Measurements from ENCODE around the gene ENOX2.

Gene ENOX2

DNA sequence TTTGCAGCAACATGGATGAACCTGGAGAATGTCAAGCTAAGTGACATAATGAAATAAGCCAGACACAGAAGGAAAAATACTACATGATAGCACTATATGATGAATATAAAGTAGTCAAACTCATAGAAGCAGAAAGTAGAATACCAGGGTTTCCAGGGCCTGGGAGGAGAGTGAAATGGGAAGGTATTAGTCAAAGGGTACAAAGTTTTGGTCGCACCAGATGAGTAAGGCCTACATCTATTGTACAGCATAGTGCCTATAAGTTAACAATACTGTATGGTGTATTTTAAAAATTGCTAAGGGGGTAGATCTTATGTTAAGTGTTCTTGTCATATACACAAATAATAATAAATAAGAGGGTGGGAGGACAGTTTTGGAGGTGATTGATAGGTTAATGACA lies 41.5 kb downstream of the ENOX2 start:
- Mint-ChIP-seq H3K27me3 (ENCODE audit: low read depth) (no peaks in the 10 kb centered on the region), H3K4me3 (no peak overlapping the region), H3K9me3 (no peaks in the 10 kb centered on the region), H3K4me1 (ENCODE audit: low read depth) (peaks cover 6% of the 10 kb centered on the region), H3K36me3 (ENCODE audit: low read depth) (peaks cover 2% of the 10 kb centered on the region), H3K27ac (no peak overlapping the region)

DNA sequence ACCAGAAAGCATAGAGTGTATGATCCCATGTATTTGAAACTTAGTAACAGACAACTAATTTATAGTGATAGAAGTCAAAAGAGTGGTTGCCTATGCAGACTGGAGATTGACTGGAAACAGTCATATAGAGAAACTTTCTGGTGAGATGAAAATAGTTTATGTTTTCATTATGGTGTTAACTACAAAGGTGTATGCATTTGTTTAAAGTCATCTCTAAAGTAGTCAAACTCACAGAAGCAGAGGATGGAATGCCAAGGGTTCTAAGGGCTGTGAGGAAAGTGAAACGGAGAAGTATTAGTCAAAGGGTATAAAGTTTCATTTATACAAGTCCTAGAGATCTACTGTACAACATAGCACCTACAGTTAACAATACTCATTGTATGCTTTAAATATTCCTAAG lies 45.8 kb downstream of the ENOX2 start:
- Mint-ChIP-seq H3K9me3 (peaks cover 4% of the 10 kb centered on the region), H3K4me1 (ENCODE audit: low read depth) (peaks cover 6% of the 10 kb centered on the region), H3K4me3 (no peak overlapping the region), H3K36me3 (ENCODE audit: low read depth) (peaks cover 5% of the 10 kb centered on the region), H3K27me3 (ENCODE audit: low read depth) (no peaks in the 10 kb centered on the region), H3K27ac (no peak overlapping the region)

DNA sequence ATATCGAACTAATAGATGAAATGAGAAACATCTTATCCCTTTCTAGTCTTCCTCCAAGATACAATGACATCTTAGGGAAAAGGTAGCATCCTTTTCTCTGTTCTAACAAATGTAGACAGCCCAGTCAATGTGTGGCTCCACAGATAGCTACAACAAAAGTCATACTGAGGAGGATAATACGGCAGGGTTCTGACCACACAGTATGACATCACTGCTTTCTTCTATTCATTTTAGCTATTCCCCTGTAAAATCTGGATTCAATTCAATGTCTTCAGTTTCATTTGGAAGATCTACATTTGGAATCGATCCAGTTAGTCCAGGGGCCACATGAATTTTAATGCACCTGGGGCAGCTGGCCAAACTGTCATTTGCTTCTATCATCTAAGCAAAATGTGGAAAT lies 51.4 kb downstream of the ENOX2 start:
- H3K27me3 Mint-ChIP-seq (ENCODE audit: low read depth) = no peaks in the 10 kb centered on the region
- H3K4me3 Mint-ChIP-seq = no peak overlapping the region
- peaks cover 10% of the 10 kb centered on the region for H3K4me1 Mint-ChIP-seq (ENCODE audit: low read depth)
- H3K9me3 Mint-ChIP-seq = peaks cover 4% of the 10 kb centered on the region
- H3K36me3 Mint-ChIP-seq (ENCODE audit: low read depth) = peaks cover 4% of the 10 kb centered on the region
- H3K27ac Mint-ChIP-seq = no peak overlapping the region

DNA sequence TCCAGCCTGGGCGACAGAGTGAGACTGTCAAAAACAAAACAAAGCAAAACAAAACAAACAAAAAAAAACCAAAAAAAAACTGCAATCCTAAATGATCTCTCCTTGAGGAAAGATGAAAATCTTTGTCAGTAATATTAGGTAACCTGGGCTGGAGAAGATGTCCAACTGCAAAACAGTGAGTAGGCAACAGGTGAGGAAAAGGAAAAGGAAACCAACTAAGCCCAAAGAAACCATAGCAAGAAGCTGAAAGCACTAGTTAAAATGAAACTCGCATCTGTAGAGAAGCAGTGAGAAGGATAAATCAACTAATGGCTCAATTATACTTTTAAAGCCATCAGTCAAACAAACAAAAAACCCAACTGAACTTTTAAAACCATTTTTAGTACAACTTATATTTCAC lies 54.2 kb downstream of the ENOX2 start:
- Mint-ChIP-seq H3K4me3 (no peak overlapping the region), H3K4me1 (ENCODE audit: low read depth) (peaks cover 12% of the 10 kb centered on the region), H3K36me3 (ENCODE audit: low read depth) (peaks cover 2% of the 10 kb centered on the region), H3K27me3 (ENCODE audit: low read depth) (no peaks in the 10 kb centered on the region), H3K27ac (no peak overlapping the region), H3K9me3 (no peaks in the 10 kb centered on the region)

DNA sequence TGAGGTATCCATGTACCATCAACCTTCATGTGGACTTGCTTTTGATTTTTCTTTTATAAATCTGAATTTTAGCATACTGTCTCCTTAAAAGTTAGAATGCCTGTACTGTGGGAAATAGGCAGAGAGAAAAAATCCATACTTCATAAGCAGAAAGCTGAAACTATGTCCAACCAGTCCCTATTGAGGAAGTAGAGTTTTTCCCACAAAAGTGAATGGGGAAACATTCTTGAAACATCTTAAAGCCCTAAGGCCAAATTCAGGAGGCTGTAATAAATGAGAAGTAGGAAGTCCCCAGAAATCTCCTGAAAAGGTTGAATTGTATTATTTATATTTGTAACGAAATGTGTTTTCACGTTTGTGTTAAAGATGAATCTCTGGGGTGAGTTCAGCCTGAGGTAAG lies 56.3 kb downstream of the ENOX2 start:
- Mint-ChIP-seq H3K27me3 (ENCODE audit: low read depth) (no peaks in the 10 kb centered on the region), H3K36me3 (ENCODE audit: low read depth) (no peaks in the 10 kb centered on the region), H3K4me3 (no peak overlapping the region), H3K4me1 (ENCODE audit: low read depth) (peaks cover 12% of the 10 kb centered on the region), H3K27ac (no peak overlapping the region), H3K9me3 (no peaks in the 10 kb centered on the region)

DNA sequence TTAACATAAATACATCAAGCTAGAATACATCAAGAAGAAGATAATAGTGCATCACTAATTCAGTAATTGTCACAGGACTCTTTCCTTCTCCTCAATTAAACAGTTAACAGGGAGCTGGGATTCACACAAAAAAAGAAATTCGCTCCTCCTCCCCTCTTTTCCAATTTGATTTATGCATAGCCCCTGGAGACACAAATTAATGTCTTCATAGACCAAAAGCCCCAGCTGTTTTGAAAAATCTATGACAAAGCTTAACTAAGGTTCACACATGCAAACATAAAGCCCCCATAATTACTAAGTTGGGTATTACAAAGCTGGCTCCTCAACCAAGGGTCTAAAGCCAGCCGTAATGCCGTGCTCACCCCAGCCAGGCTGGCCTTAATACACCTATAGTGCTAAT lies 61.2 kb downstream of the ENOX2 start:
- Mint-ChIP-seq H3K27me3 (ENCODE audit: low read depth) (no peaks in the 10 kb centered on the region), H3K4me3 (no peak overlapping the region), H3K9me3 (no peaks in the 10 kb centered on the region), H3K4me1 (ENCODE audit: low read depth) (peaks cover 1% of the 10 kb centered on the region), H3K36me3 (ENCODE audit: low read depth) (no peaks in the 10 kb centered on the region), H3K27ac (no peak overlapping the region)

DNA sequence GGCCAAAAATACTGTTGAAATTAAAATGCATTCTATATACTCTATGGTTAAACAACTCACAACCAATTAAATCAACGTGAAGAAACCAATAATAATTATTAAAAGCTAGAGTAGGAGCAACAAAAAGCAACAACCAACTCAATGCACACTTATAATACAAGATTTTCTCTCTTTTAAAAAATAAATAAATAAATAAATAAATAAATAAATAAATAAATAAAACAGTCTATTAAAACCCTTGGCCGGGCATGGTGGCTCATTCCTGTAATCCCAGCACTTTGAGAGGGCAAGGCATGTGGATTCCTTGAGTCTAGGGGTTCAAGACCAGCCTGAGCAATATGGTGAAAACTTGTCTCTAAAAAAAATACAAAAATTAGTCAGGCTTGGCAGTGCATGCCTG lies 62.7 kb downstream of the ENOX2 start:
- Mint-ChIP-seq H3K27ac (no peak overlapping the region), H3K36me3 (ENCODE audit: low read depth) (no peaks in the 10 kb centered on the region), H3K4me1 (ENCODE audit: low read depth) (peaks cover 1% of the 10 kb centered on the region), H3K4me3 (no peak overlapping the region), H3K9me3 (no peaks in the 10 kb centered on the region), H3K27me3 (ENCODE audit: low read depth) (no peaks in the 10 kb centered on the region)

DNA sequence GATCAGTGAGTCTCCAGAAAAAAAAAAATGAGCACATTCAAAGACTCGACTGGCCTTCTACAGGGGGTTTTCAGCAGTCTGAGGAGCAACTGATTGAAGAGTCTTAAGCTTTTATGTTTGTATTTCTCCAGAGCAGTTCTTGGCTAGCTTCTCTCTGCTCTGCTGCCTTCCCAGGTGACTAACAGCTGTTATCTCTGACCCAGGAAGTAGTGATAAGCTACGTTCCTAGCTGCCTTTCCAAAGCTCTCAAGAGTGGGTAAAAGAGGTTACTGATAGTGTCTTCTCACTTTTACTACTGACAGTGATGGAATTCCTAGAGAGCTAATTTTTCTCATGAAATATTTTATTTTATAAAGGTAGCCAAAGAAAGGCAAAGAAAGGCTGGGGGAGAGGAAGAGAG lies 66.6 kb downstream of the ENOX2 start:
- Mint-ChIP-seq H3K27me3 (ENCODE audit: low read depth) (no peaks in the 10 kb centered on the region), H3K27ac (no peak overlapping the region), H3K4me1 (ENCODE audit: low read depth) (no peaks in the 10 kb centered on the region), H3K9me3 (no peaks in the 10 kb centered on the region), H3K36me3 (ENCODE audit: low read depth) (no peaks in the 10 kb centered on the region), H3K4me3 (no peak overlapping the region)

DNA sequence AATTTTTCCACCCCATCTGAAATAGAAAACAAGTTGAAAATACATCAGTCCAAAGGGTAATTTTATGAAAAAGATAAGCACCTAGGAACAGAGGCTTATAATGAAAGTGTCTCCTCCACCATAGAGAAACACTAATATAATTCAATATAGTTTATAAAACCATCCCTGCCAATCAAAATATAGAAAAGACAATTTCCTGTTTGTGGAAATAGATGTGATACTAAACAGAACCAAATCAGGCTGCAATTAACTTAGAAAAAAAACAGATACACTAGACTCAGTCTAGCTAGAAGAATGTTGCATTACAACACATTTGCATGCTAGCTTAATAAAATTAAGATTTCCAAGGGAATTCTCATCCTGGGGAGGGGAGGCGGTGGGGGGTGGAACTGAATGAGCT lies 68.2 kb downstream of the ENOX2 start:
- Mint-ChIP-seq H3K9me3 (no peaks in the 10 kb centered on the region), H3K4me1 (ENCODE audit: low read depth) (no peaks in the 10 kb centered on the region), H3K36me3 (ENCODE audit: low read depth) (no peaks in the 10 kb centered on the region), H3K27me3 (ENCODE audit: low read depth) (no peaks in the 10 kb centered on the region), H3K4me3 (no peak overlapping the region), H3K27ac (no peak overlapping the region)

DNA sequence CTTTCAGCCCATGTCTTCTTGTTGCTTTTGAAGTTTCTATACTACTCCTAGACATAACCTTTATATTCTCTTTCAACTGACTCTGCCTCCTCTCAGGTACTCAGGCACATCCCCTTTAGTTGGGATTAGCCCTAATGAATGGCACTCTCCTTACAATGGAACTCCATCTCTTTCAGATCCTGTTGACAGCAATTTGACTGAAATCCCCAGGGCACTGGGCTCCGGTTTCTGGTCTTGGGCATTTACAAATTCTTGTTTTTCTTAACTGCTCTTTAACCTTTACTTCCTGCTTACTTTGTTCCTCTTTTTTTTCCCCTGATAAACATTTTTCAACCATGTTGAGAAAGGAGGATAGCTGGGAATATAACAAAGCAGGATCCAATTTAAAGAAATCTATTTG lies 68.9 kb downstream of the ENOX2 start:
- Mint-ChIP-seq H3K27ac (no peak overlapping the region), H3K4me1 (ENCODE audit: low read depth) (no peaks in the 10 kb centered on the region), H3K4me3 (no peak overlapping the region), H3K9me3 (no peaks in the 10 kb centered on the region), H3K27me3 (ENCODE audit: low read depth) (no peaks in the 10 kb centered on the region), H3K36me3 (ENCODE audit: low read depth) (no peaks in the 10 kb centered on the region)

DNA sequence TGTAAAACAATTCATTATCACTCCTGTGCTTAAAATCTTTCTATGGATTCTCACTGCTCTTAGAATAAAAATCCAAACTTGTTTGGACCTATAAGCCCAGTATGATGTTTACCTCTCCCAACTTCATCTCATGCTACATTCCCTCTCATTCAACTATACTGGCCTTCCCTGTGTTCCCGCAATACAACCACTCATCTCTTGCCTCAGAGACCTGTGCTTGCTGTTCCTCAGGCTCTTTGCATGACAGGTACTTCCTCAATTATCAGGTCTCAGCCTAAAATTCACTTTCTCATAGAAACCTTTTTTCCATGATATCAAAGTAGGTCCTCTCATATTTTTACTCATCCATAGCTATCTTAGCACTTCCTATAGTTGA lies 71.7 kb downstream of the ENOX2 start:
- no peaks in the 10 kb centered on the region for H3K27me3 Mint-ChIP-seq (ENCODE audit: low read depth)
- no peak overlapping the region for H3K4me3 Mint-ChIP-seq
- no peaks in the 10 kb centered on the region for H3K4me1 Mint-ChIP-seq (ENCODE audit: low read depth)
- H3K36me3 Mint-ChIP-seq (ENCODE audit: low read depth) = no peaks in the 10 kb centered on the region
- no peaks in the 10 kb centered on the region for H3K9me3 Mint-ChIP-seq
- H3K27ac Mint-ChIP-seq = no peak overlapping the region

DNA sequence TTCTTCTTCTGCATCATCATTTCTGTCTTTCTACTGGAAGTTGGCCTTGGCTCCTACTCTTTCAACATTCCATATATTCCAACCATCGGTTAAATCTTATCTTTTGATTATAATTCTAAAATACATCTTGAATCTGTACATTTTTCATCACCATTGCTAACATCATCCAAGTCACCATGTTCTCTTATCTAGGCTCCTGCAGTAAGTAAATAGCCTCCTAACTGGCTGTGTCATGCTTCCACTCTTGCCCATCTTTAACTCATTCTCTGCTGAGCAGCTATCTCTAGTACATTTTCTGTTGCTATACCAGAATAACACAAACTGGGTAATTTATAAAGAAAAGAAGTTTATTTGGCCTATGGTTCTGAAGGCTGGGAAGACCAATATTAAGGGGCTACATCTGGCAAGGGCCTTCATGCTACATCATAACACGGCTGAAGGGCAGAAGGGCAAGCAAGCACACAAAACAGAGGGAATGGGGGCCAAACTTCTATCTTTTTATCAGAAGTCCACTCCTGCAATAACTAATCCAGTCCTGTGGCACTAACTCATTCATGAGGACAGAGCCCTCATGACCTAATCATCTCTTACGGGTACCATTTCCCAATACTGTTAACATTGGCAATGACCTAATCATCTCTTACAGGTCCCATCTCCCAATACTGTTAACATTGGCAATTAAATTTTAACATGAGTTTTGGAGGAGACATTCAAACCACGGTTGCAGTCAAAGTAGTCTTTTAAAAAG lies 72.2 kb downstream of the ENOX2 start:
- H3K36me3 Mint-ChIP-seq (ENCODE audit: low read depth) = no peaks in the 10 kb centered on the region
- no peaks in the 10 kb centered on the region for H3K27me3 Mint-ChIP-seq (ENCODE audit: low read depth)
- H3K27ac Mint-ChIP-seq = no peak overlapping the region
- H3K4me3 Mint-ChIP-seq = no peak overlapping the region
- H3K4me1 Mint-ChIP-seq (ENCODE audit: low read depth) = no peaks in the 10 kb centered on the region
- H3K9me3 Mint-ChIP-seq = no peaks in the 10 kb centered on the region

DNA sequence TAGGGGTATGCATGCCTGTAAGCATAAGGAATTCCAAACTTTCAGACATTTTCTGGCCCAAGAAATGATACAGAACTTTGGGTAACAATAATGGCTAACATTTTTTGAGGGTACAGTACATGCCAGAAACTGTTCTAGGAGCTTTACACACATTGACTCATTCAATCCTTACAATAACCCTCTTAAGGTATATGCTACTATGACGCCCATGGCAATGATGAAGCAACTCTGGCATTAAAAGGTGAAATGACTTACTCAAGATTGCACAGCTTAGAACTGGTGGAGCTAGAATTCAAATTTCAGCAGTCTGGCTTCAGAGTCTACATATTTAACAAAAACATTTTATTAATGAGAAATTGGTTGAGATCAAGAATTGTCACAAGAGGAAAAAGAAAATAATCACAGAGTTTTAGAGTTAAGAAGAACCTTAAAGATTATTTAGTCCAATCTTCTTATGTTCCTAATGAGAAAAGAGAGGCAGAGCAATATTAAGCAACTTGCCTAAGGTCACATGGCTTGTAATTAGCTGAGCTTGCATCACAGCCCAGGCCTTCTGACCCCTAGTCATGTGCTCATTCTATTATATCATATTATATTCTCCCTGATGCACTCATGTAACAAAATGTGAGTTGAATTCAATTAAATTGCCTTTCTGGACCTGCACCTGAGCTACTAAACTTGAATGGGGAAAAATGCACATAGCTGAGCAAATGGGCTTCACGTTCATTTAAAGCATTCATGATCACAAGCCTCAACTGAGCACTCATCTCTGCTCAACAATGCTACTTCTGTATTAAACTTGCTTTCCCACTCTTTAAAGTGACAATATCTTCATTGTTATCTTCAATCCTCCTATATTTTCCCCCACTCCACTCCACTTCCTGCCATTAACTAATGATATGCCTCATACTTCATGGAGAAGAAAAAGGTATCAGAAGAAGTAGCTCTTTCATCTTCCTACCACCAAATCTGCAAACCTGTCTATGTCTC lies 73.2 kb downstream of the ENOX2 start:
- Mint-ChIP-seq H3K4me1 (ENCODE audit: low read depth) (no peaks in the 10 kb centered on the region), H3K4me3 (no peak overlapping the region), H3K9me3 (no peaks in the 10 kb centered on the region), H3K36me3 (ENCODE audit: low read depth) (no peaks in the 10 kb centered on the region), H3K27me3 (ENCODE audit: low read depth) (no peaks in the 10 kb centered on the region), H3K27ac (no peak overlapping the region)

DNA sequence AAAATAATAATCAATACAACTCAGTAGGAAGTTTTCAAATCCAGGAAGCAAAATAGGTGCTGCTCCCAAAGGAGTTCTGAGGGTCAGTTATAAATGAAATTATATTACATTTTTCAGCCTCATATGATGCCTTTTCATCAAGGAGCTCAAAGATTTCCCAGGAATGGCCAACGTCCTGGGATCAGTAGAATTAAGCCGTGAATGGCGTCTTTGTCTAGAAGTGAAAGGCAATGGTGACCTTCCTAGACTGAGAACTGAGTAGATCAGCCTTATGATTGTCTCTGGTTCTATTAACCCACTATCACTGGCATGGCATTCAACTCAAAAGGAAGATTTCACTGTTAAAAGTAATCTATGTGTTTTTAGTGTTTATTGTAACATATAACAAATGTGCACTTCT lies 74.4 kb downstream of the ENOX2 start:
- no peaks in the 10 kb centered on the region for H3K27me3 Mint-ChIP-seq (ENCODE audit: low read depth)
- H3K4me3 Mint-ChIP-seq = no peak overlapping the region
- no peaks in the 10 kb centered on the region for H3K9me3 Mint-ChIP-seq
- no peaks in the 10 kb centered on the region for H3K36me3 Mint-ChIP-seq (ENCODE audit: low read depth)
- H3K27ac Mint-ChIP-seq = no peak overlapping the region
- no peaks in the 10 kb centered on the region for H3K4me1 Mint-ChIP-seq (ENCODE audit: low read depth)

DNA sequence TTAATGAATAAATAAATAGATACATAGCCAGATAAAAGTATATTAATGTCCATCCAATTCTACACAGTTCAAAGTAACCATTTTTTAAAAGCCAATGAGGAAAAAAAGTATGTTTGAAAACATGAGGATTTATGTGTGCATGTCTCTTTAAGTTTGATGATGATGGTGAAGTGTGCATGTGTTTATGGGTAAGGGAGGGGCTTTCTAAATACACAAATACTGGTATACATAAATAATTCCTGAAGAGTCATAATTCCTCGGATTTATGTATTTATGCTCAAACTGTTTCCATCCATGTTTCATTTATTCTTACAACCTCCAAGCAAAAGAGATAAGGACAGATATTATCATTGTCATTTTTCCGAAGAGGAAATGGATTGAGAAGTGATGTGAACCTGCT lies 75.4 kb downstream of the ENOX2 start:
- Mint-ChIP-seq H3K27ac (no peak overlapping the region), H3K9me3 (no peaks in the 10 kb centered on the region), H3K4me1 (ENCODE audit: low read depth) (no peaks in the 10 kb centered on the region), H3K36me3 (ENCODE audit: low read depth) (no peaks in the 10 kb centered on the region), H3K4me3 (no peak overlapping the region), H3K27me3 (ENCODE audit: low read depth) (no peaks in the 10 kb centered on the region)

Data from T-helper 1 cell treated with Interleukin-12 subunit alpha and Interleukin-12 subunit beta and Interleukin-4 antibody, amounts not matched to agents 30 μg/mL and 1 μg/mL, for 36 hours (primary cell).